ENCODE measurements around the gene ULK2. TPM values are rescaled to one million over a fixed set of nuclear protein-coding genes. Genes with fewer than 3 reads are reported as not detected.

The ULK2 gene
- total and polyA plus RNA-seq, 10 of the 15 experiments (the other 5 are each of a cell fraction or from before 2014, with no cell fraction given), result 0.29 to 5.3 (median 1.6) TPM

DNA sequence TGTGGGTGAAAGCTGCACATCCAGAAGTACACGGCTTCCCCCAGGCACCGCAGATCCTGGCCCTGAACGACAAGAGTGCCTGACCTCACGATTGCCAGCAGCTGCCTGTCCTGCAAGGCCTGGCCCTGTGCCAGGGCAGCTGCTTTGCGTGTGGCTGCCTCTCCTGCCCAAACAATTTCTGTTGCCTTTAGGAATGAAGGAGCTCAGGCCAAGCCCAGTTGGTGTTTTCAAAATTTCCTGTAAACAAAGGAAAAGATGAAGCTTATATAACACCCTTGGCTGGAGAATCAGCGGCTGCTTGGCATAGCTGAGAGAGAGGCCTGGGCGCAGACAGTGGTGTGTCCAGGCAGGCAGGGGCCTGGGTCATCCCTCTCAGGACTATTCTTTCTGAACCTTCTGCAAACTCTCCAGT lies 139.6 kb downstream of the ULK2 start (continued):
- TF ChIP-seq, protein P1, sequence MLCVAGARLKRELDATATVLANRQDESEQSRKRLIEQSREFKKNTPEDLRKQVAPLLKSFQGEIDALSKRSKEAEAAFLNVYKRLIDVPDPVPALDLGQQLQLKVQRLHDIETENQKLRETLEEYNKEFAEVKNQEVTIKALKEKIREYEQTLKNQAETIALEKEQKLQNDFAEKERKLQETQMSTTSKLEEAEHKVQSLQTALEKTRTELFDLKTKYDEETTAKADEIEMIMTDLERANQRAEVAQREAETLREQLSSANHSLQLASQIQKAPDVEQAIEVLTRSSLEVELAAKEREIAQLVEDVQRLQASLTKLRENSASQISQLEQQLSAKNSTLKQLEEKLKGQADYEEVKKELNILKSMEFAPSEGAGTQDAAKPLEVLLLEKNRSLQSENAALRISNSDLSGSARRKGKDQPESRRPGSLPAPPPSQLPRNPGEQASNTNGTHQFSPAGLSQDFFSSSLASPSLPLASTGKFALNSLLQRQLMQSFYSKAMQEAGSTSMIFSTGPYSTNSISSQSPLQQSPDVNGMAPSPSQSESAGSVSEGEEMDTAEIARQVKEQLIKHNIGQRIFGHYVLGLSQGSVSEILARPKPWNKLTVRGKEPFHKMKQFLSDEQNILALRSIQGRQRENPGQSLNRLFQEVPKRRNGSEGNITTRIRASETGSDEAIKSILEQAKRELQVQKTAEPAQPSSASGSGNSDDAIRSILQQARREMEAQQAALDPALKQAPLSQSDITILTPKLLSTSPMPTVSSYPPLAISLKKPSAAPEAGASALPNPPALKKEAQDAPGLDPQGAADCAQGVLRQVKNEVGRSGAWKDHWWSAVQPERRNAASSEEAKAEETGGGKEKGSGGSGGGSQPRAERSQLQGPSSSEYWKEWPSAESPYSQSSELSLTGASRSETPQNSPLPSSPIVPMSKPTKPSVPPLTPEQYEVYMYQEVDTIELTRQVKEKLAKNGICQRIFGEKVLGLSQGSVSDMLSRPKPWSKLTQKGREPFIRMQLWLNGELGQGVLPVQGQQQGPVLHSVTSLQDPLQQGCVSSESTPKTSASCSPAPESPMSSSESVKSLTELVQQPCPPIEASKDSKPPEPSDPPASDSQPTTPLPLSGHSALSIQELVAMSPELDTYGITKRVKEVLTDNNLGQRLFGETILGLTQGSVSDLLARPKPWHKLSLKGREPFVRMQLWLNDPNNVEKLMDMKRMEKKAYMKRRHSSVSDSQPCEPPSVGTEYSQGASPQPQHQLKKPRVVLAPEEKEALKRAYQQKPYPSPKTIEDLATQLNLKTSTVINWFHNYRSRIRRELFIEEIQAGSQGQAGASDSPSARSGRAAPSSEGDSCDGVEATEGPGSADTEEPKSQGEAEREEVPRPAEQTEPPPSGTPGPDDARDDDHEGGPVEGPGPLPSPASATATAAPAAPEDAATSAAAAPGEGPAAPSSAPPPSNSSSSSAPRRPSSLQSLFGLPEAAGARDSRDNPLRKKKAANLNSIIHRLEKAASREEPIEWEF (IDR thresholded peaks at IDR 0.05; ENCODE audit: insufficient replicate concordance, low read depth, low read length), result no peak
- TF ChIP-seq IKZF1 (conservative IDR thresholded peaks at IDR 0.05), result no peak
- no peak for TF ChIP-seq TCF12 (IDR thresholded peaks at IDR 0.05; ENCODE audit: low read depth, low read length)

DNA sequence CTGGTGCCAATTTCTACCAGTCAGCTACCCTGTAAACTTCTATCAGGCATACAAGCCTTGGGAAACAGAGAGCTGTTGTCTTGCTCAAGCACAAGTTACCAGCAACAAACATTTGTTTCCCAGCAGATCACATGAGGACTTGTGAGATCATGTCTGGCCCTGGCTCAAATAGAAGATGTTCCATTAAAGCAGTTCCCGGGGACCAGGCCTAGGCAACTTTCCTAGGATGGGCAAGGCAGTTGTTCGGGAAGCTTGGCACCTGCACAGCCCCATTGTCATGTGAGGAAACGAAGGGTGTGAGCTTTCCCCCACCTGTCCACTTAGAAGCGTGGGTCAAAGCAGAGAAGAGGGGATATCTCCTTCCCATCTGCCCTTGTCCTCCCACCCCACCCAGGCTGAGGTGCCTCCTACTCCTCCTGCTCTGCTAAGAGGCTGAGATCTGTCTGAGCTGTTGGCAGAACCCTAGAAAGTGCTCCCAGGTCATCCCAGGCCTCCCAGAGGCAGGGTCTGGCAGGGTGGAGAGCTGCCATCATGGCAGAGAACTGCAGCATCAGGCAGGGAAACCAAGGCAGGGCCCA lies 140.1 kb downstream of the ULK2 start:
- no peak for FAIRE-seq
- TF ChIP-seq, protein P2, sequence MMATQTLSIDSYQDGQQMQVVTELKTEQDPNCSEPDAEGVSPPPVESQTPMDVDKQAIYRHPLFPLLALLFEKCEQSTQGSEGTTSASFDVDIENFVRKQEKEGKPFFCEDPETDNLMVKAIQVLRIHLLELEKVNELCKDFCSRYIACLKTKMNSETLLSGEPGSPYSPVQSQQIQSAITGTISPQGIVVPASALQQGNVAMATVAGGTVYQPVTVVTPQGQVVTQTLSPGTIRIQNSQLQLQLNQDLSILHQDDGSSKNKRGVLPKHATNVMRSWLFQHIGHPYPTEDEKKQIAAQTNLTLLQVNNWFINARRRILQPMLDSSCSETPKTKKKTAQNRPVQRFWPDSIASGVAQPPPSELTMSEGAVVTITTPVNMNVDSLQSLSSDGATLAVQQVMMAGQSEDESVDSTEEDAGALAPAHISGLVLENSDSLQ (IDR thresholded peaks at IDR 0.05), result no peak
- TF ChIP-seq NR2C1 (IDR thresholded peaks at IDR 0.05) (no peak), MEF2B (IDR thresholded peaks at IDR 0.05; ENCODE audit: partially characterized antibody, poor library complexity, severe bottlenecking) (no peak), STAT1 (conservative IDR thresholded peaks at IDR 0.05) (no peak), CEBPB (IDR thresholded peaks at IDR 0.05; ENCODE audit: borderline replicate concordance in 1 of 2, low read depth in 2 of 2, low read length in 2 of 2) (no peak), MEF2A (IDR thresholded peaks at IDR 0.05; ENCODE audit: insufficient read depth, low read depth, low read length) (no peak), NBN (IDR thresholded peaks at IDR 0.05) (no peak), ZNF24 (IDR thresholded peaks at IDR 0.05) (no peak), ZBED1 (IDR thresholded peaks at IDR 0.05; ENCODE audit: borderline replicate concordance) (no peak)
- TF ChIP-seq, protein P3, sequence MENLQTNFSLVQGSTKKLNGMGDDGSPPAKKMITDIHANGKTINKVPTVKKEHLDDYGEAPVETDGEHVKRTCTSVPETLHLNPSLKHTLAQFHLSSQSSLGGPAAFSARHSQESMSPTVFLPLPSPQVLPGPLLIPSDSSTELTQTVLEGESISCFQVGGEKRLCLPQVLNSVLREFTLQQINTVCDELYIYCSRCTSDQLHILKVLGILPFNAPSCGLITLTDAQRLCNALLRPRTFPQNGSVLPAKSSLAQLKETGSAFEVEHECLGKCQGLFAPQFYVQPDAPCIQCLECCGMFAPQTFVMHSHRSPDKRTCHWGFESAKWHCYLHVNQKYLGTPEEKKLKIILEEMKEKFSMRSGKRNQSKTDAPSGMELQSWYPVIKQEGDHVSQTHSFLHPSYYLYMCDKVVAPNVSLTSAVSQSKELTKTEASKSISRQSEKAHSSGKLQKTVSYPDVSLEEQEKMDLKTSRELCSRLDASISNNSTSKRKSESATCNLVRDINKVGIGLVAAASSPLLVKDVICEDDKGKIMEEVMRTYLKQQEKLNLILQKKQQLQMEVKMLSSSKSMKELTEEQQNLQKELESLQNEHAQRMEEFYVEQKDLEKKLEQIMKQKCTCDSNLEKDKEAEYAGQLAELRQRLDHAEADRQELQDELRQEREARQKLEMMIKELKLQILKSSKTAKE (IDR thresholded peaks at IDR 0.05; ENCODE audit: low read depth, poor library complexity, severe bottlenecking), result no peak

More for the DNA sequence above, 140.1 kb downstream of the ULK2 start:
- no peak overlapping the region for H3K27ac ChIP-seq (ENCODE audit: control insufficient read depth, insufficient read depth)
- no peak overlapping the region for H2AFZ ChIP-seq (ENCODE audit: control insufficient read depth, low read depth, low read length)
- H3K4me3 ChIP-seq, result no peak overlapping the region
- DNase-seq (ENCODE audit: low read depth, low spot score) (no peak), ATAC-seq (no peak)
- H3K79me2 ChIP-seq (ENCODE audit: control insufficient read depth, insufficient read depth, low read length), result no peaks in the 10 kb centered on the region
- no peak overlapping the region for H3K9ac ChIP-seq (ENCODE audit: control insufficient read depth, insufficient read depth, low read length)
- H3K4me1 ChIP-seq (ENCODE audit: control insufficient read depth, insufficient read depth, low read length), result no peaks in the 10 kb centered on the region
- intact Hi-C loops (cut with micrococcal nuclease; ENCODE audit: unreplicated experiment) (no loop called here), in situ Hi-C loops (cut with MboI) (no loop called here)
- peaks cover 0 to 2% of the 10 kb centered on the region in 2 experiments; a peak in 1 of 4 replicates for H3K27me3 ChIP-seq (replicated peaks in 1 of 2; ENCODE audit: control insufficient read depth in 2 of 2, insufficient read depth in 2 of 2, low read length in 1 of 2)
- POLR2A ChIA-PET, result interaction anchor here (0.6 kb wide), 1 partner anchor 312 kb away, joined by 6 read pairs; no protein-coding TSS in a partner anchor
- no peaks in the 10 kb centered on the region for H3K9me3 ChIP-seq (replicated peaks; ENCODE audit: control insufficient read depth, insufficient read depth, low read length)
- CTCF ChIA-PET, result interaction anchor here (0.5 kb wide), 1 partner anchor 582 kb away, joined by 3 read pairs; no protein-coding TSS in a partner anchor
- SMC1A ChIA-PET (ENCODE audit: uncharacterized antibody, unreplicated experiment), result no interaction called here
- H3K36me3 ChIP-seq (ENCODE audit: control insufficient read depth in 2 of 2, insufficient read depth in 2 of 2, low read length in 1 of 2), result no peaks in the 10 kb centered on the region
- RAD21 ChIA-PET (ENCODE audit: unreplicated experiment), result no interaction called here
- no peaks in the 10 kb centered on the region for H4K20me1 ChIP-seq (ENCODE audit: control insufficient read depth, insufficient read depth)
- H3K4me2 ChIP-seq (ENCODE audit: control insufficient read depth, insufficient read depth), result no peak overlapping the region
- no TSS peak for BruUV-seq (replicated peaks)
- WGBS (ENCODE audit: insufficient coverage, insufficient replicate concordance, low lambda C conversion rate, missing lambda C conversion rate), result 28% methylated on average over 4 of the region's 4 CpGs
